ENCODE results near the gene CENPB.

CENPB gene

DNA sequence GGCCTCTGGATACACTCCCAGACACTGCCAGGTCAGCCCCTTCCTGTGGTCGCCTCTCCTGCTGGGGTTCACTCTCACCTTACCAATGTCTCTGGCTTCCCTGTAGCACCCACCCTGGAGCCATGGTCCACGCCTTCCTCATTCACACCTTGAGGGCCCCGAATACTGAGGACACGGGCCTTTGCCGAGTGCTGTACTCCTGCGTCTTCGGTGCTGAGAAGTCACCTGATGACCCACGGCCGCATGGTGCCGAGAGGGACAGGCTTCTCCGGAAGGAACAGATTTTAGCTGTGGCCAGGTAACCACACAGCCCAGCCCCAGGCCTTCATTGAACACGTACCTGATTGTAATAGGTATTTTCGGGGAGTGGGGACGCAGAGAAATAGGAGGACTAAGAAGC is 35.5 kb upstream of the CENPB start:
- TF ChIP-seq, protein P1, sequence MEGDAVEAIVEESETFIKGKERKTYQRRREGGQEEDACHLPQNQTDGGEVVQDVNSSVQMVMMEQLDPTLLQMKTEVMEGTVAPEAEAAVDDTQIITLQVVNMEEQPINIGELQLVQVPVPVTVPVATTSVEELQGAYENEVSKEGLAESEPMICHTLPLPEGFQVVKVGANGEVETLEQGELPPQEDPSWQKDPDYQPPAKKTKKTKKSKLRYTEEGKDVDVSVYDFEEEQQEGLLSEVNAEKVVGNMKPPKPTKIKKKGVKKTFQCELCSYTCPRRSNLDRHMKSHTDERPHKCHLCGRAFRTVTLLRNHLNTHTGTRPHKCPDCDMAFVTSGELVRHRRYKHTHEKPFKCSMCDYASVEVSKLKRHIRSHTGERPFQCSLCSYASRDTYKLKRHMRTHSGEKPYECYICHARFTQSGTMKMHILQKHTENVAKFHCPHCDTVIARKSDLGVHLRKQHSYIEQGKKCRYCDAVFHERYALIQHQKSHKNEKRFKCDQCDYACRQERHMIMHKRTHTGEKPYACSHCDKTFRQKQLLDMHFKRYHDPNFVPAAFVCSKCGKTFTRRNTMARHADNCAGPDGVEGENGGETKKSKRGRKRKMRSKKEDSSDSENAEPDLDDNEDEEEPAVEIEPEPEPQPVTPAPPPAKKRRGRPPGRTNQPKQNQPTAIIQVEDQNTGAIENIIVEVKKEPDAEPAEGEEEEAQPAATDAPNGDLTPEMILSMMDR (IDR thresholded peaks at IDR 0.05; ENCODE audit: low read depth, low read length, missing control alignments) = no peak
- H3K4me3 ChIP-seq (replicated peaks; ENCODE audit: low read depth, low read length) = no peak overlapping the region
- no peak for DNase-seq (ENCODE audit: extremely low read depth, low read depth)

DNA sequence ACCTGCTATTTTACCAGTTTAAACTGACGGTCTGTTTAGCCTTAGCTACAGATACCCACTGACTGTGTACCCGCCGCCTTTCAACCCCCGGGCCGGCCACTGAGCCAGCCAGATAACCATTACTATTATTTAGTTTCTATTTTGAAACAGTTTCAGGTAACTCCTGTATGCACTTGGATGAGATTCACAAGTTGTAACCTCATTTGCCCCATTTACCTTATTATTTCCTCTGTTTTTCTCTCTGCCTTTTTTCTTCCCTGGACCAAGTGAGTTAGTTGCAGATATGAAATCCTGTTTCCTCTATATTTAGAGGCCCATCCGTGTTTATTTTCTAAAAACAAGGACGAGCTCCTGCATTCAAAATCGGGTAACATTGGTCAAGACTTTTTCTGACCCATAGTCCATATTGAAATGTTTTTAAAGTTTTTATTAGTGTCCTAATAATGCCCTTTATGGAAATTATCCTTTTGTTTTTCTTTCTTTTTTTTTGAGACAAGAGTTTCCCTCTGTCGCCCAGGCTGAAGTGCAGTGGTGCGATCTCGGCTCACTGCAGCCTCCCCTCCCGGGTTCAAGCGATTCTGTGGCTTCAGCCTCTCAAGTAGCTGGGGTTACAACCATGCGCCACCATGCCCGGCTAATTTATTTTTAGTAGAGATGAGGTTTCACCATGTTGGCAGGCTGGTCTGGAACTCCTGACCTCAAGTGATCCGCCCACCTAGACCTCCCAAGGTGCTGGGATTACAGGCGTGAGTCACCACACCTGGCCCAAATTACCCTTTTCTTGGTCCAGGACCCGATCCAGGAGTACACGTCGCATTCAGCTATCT is 34.6 kb upstream of the CENPB start:
- no peak for DNase-seq (ENCODE audit: extremely low read depth, low read depth)
- H3K4me3 ChIP-seq (replicated peaks; ENCODE audit: low read depth, low read length) = peak overlapping the region; percentile 75
- TF ChIP-seq, protein P1 (IDR thresholded peaks at IDR 0.05; ENCODE audit: low read depth, low read length, missing control alignments) = no peak

DNA sequence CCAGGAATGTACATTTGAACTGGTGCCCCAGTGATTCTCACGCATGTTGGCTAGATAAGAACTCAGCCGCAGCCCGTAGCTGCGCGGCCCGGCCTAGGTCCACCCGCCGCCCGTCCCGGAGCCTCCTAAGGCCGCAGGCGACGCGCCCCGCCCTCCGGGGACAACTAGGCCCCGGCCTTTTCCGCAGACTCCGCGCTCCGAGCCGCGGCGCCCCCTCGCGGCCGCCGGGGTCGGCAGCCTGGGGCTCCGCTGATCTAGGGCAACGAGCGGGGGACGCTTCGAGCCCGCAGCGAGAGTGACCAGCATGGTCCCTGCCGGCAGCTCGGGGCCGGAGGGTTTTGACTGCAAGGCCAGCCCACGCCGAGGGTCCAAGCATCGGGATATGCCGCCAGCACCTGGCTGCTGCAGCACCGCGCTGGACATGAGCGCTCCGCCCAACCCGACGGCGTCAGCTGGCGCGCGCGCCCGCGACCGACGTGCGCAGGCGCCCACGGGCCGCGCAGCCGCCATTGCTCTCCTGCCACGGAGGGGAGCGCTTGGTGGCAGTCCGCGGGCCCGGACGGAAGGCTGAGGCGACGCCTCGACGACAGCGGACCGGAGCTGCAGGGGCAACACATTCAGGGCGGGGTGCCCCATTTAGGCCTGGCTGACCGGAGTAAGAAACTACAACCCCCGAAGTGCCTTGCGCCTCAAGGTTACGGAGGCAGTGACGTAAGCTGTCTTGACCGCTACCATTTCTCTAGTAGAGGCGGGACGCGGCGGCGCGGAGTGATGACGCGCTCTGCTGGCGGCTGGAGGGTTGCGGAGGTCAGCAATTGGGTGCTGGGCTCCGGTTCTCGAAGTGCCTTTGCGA is 33.7 kb upstream of the CENPB start, which contains the start of gene AP5S1:
AP5S1 (plus strand) TSS at position 500 of the 853 bp plus-strand sequence. CDS start 1,571 bp downstream, outside the sequence.
- TF ChIP-seq, protein P1 (IDR thresholded peaks at IDR 0.05; ENCODE audit: low read depth, low read length, missing control alignments) = peak; percentile 91
- peak within 1 kb of the TSS; percentile 75 for H3K4me3 ChIP-seq (replicated peaks; ENCODE audit: low read depth, low read length)
- DNase-seq (ENCODE audit: extremely low read depth, low read depth) = peak; percentile 82

DNA sequence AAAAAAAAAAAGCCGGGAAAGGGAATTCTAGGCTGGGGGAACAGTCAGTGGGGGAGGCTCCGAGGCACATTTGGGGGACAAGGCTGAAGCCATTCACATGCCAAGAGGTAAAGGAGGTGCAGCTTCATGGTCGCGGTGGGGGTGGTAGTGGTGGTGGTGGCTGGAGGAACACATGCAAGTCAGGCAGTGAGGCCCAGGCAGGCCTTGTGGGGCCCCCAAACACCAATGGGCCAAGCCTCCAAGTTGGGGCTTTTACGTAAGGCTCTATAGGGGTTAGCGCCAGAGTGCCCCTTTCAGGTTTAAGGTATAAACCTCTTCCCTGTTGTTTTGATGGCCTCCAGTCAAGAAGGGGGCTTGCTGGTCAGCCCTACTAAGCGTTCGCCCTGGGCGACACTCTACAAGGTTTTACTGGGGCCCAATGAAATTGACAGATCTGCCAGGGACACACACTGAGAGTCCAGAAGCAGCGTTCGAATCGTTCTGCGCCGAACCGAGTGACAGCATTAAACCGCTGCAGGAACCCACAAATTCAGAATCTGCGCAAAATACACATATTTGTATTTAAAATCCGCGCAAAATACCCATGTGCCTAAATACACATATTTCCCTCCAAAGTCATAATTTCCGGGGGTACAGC is 33.0 kb upstream of the CENPB start:
- peak overlapping the region; percentile 75 for H3K4me3 ChIP-seq (replicated peaks; ENCODE audit: low read depth, low read length)
- TF ChIP-seq, protein P1 (IDR thresholded peaks at IDR 0.05; ENCODE audit: low read depth, low read length, missing control alignments) = no peak
- DNase-seq (ENCODE audit: extremely low read depth, low read depth) = no peak

DNA sequence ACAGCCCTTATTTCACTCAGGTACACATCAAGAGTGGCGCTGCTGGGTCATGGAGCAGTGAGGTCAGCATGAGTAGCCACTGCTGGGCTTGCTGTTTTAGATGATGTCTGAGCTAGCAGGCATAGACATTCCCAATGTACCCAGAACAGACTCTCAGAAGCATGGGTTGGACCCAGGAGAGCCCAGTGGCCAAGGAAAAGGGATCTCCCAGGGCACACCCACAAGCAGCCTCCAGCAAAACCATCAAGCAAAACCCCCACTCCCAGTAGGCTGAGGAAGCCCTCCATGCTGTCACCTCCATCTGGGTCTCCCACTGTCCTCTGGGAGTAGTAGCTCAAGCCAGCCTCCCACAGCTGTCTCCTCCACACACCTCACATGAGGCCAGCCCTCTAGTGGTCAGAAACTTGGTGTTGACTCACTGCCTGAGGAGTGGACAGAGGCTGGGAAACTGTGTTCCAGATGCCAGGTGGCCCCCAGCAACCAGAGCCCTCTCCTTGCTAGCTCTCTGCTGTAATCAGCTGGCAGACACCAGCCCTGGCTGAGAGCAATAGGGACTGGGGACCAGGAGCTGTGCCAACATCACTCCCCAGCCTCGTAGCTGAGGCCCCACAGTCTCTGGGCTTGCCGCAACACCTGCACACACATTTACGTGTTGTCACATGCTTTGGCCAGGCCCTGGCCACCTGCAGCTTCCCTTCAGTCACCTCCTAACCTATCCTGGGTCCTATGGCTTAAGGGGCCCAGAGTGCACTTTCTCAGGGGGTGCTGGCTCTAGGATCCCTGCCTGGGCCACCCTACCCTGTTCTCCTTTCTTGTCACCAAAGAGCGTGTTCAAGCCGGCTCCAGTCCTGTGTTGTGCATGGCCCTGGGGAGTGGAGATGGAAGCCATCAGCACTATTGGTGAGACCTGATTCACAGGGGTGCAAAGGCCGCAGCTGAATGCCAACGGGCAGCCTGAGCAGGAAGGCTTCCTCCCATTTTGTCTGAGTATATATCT is 31.9 kb upstream of the CENPB start:
- TF ChIP-seq, protein P1 (IDR thresholded peaks at IDR 0.05; ENCODE audit: low read depth, low read length, missing control alignments) = peak; percentile 79
- peak; percentile 85 for DNase-seq (ENCODE audit: extremely low read depth, low read depth)
- H3K4me3 ChIP-seq (replicated peaks; ENCODE audit: low read depth, low read length) = no peak overlapping the region
